K562 (cell line): Measurements from ENCODE around the gene TGM1. TPM values are rescaled to one million over a fixed set of nuclear protein-coding genes. Genes with fewer than 3 reads are reported as not detected.

Source experiments
- EP300 ChIP-seq: IDR thresholded peaks from 2 replicates; pipeline ENCODE4 v1.6.1; 2012; ENCODE audit warnings: low read length, improper control_type of control experiment
- ETV1 ChIP-seq: fragments of 450-650 bp; conservative IDR thresholded peaks from 2 replicates; pipeline ENCODE4 v1.6.1; 2016; ENCODE audit warnings: missing genetic modification characterization, control low read depth, low read depth, missing compliant biosample characterization
- FOXA3 ChIP-seq, 2 experiments: fragments of 450-650 bp in 1 of 2; sonication (generic) in 1 of 2; formaldehyde crosslinking; IDR thresholded peaks in 1 of 2; conservative IDR thresholded peaks in 1 of 2; 2 replicates each; pipeline versions ENCODE4 v1.4.0 to v1.8.0; 2020 to 2022; ENCODE audit warnings: mild to moderate bottlenecking in 2 of 2, missing genetic modification reagents in 1 of 2
- FOXP1 ChIP-seq: sonication (generic); formaldehyde crosslinking; IDR thresholded peaks from 2 replicates; pipeline ENCODE4 v1.8.0; 2022; ENCODE audit warnings: mild to moderate bottlenecking, missing genetic modification reagents
- JUN ChIP-seq, 2 experiments: sonication (generic) in 1 of 2; formaldehyde crosslinking in 1 of 2; IDR thresholded peaks; 2 replicates each; pipeline versions ENCODE4 v1.6.1 to v1.8.0; 2012 to 2022; ENCODE audit warnings: borderline replicate concordance in 2 of 2, mild to moderate bottlenecking in 2 of 2, improper control_type of control experiment in 1 of 2, low read depth in 1 of 2, low read length in 1 of 2, missing genetic modification reagents in 1 of 2
- MBD2 ChIP-seq: sonication (generic); IDR thresholded peaks from 2 replicates; pipeline ENCODE4 v1.6.1; 2016; ENCODE audit warnings: low read depth, borderline replicate concordance
- MXI1 ChIP-seq: IDR thresholded peaks from 2 replicates; pipeline ENCODE4 v1.6.1; 2011; ENCODE audit warnings: low read depth, mild to moderate bottlenecking, improper control_type of control experiment, low read length
- MYBL2 ChIP-seq, 2 experiments: fragments of 450-650 bp in 1 of 2; sonication (generic) in 1 of 2; formaldehyde crosslinking in 1 of 2; IDR thresholded peaks; 2 replicates each; pipeline versions ENCODE4 v1.6.1 to v1.8.1; 2017 to 2022; ENCODE audit warnings: borderline replicate concordance in 1 of 2, inconsistent platforms in 1 of 2, low read depth in 1 of 2, mild to moderate bottlenecking in 1 of 2, missing genetic modification reagents in 1 of 2, moderate library complexity in 1 of 2
- MYC ChIP-seq, 2 experiments: fragments of 250-450 bp in 1 of 2; sonication (Bioruptor Pico) in 1 of 2; IDR thresholded peaks; 2 replicates each; pipeline versions ENCODE4 v1.5.1 to v1.6.1; 2012 to 2021; ENCODE audit warnings: low read depth in 2 of 2, borderline replicate concordance in 1 of 2, improper control_type of control experiment in 1 of 2, low read length in 1 of 2, mild to moderate bottlenecking in 1 of 2, moderate library complexity in 1 of 2
- NRF1 ChIP-seq, 2 experiments: fragments of 450-650 bp; IDR thresholded peaks in 1 of 2; conservative IDR thresholded peaks in 1 of 2; 2 replicates each; pipeline ENCODE4 v1.6.1; 2014; ENCODE audit warnings: mild to moderate bottlenecking in 2 of 2
- PHF8 ChIP-seq: fragments of 200-600 bp; sonication (generic); IDR thresholded peaks from 2 replicates; pipeline ENCODE4 v1.6.1; 2012; ENCODE audit warnings: mixed run types, mild to moderate bottlenecking, inconsistent platforms, low read length, moderate library complexity, borderline replicate concordance
- PML ChIP-seq: IDR thresholded peaks from 2 replicates; pipeline ENCODE4 v1.6.1; 2012; ENCODE audit warnings: low read length, inconsistent platforms
- POLR2AphosphoS2 ChIP-seq: IDR thresholded peaks from 2 replicates; pipeline ENCODE4 v1.6.1; 2012; ENCODE audit warnings: low read length, improper control_type of control experiment
- SIN3B ChIP-seq: fragments of 450-650 bp; IDR thresholded peaks from 2 replicates; pipeline ENCODE4 v1.6.1; 2017; ENCODE audit warnings: low read depth, mild to moderate bottlenecking, moderate library complexity
- polyA plus RNA-seq, 8 experiments: library from polyadenylated mRNA; depleted of rRNA in 4 of 8; stranded (reverse) in 5 of 8; unstranded in 3 of 8; fragments of >200 nt; fragmentation: Nextera tagmentation in 2 of 8; fragmentation: Illumina TruSeq in 1 of 8; extraction: Ambion mirVana in 2 of 8; extraction: Trizol in 1 of 8; gene quantifications; 2 replicates each; pipeline versions ENCODE4 v1.2.1 to v1.2.3, GENCODE V29; 2011 to 2014; ENCODE audit warnings: inconsistent platforms in 1 of 8, missing spikeins in 1 of 8
- total RNA-seq, 7 experiments: library from RNA; depleted of rRNA in 6 of 7; stranded (reverse); fragments of >200 nt in 6 of 7; fragmentation: Illumina TruSeq in 2 of 7; extraction: Trizol in 2 of 7; gene quantifications; 2 replicates each; pipeline versions ENCODE4 v1.2.1 to v1.2.3, GENCODE V29; 2011 to 2021; ENCODE audit warnings: low replicate concordance in 1 of 7
- TF ChIP-seq, protein P1 (sequence below): fragments of 450-650 bp; IDR thresholded peaks from 2 replicates; pipeline ENCODE4 v1.6.1; 2016; ENCODE audit warnings: borderline replicate concordance
- TF ChIP-seq, protein P2 (sequence below): fragments of 250-450 bp; sonication (Bioruptor Pico); IDR thresholded peaks from 2 replicates; pipeline ENCODE4 v1.4.0; 2020; ENCODE audit warnings: mild to moderate bottlenecking
- TF ChIP-seq, protein P3 (sequence below): fragments of 450-650 bp; formaldehyde crosslinking; IDR thresholded peaks from 2 replicates; pipeline ENCODE4 v1.4.0; 2022; ENCODE audit warnings: missing genetic modification characterization
- TF ChIP-seq, protein P4 (sequence below): sonication (generic); formaldehyde crosslinking; IDR thresholded peaks from 2 replicates; pipeline ENCODE4 v1.8.0; 2022; ENCODE audit warnings: mild to moderate bottlenecking, missing genetic modification reagents

TGM1 gene
- total and polyA plus RNA-seq, 9 of the 15 experiments (the other 6 are each of a cell fraction or from before 2014, with no cell fraction given), result 0.13 to 4.4 (median 0.88) TPM

DNA sequence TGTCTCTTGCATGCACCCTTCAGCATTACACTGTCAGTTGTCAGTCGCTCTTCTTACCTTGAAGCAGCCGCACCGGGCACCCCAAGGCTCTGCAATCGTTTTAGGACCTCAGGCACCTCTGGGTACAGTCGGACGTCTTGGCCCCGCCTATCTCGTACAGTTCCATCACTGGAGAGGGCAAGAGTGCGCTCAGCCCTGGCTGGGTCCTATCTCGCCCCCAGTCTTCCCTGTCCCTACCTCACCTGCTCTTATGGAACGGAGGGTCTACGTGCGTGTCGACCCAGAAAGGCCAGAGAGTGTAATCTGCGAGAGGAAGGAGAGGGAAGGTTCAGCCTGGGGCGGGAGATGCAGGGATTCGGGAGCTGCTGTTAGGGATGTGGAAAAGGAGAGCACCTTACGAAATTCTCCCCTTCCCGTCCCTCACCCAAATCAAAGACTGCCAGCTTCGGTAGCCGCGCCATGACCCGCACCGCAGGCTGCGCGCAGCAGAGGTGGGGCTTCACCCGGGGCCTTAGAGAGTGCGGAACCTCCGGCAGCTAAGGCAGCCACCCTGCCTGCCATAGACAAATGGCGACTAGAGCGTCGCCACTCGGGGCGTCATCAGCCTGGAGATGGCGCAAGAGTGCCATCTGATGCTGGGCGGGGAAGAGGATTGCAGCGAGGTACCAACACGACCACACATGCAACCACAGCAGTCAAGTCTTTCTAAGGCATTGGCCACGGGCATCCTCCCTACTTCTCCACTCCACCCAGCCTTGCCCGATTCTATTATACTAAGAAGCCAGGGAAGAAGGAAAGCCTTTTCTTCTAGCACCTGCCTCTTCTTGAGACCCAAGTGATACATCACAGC, 47.3 kb downstream of the TGM1 start, which contains the start of gene MDP1 (continued):
- TF ChIP-seq JUN (IDR thresholded peaks at IDR 0.05; ENCODE audit: borderline replicate concordance, low read depth, low read length), result peak; percentile 24; the same call in 1 of the 2 replicates
- TF ChIP-seq JUN (CRISPR knock-in tag; IDR thresholded peaks at IDR 0.05; ENCODE audit: borderline replicate concordance), result 0 out of 2 replicates have a peak, but pooled peaks have one; percentile 31
- TF ChIP-seq, protein P1, sequence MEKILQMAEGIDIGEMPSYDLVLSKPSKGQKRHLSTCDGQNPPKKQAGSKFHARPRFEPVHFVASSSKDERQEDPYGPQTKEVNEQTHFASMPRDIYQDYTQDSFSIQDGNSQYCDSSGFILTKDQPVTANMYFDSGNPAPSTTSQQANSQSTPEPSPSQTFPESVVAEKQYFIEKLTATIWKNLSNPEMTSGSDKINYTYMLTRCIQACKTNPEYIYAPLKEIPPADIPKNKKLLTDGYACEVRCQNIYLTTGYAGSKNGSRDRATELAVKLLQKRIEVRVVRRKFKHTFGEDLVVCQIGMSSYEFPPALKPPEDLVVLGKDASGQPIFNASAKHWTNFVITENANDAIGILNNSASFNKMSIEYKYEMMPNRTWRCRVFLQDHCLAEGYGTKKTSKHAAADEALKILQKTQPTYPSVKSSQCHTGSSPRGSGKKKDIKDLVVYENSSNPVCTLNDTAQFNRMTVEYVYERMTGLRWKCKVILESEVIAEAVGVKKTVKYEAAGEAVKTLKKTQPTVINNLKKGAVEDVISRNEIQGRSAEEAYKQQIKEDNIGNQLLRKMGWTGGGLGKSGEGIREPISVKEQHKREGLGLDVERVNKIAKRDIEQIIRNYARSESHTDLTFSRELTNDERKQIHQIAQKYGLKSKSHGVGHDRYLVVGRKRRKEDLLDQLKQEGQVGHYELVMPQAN, result peak; percentile 46; the same call in 1 of the 2 replicates
- TF ChIP-seq PML, result peak; percentile 71
- peak; percentile 84; the same call in 1 of the 2 replicates for TF ChIP-seq PHF8
- TF ChIP-seq NRF1 (conservative IDR thresholded peaks at IDR 0.05 in 1 of 2, IDR thresholded peaks at IDR 0.05 in 1 of 2), result peak; percentile 58 to 65; a peak in 3 of 4 replicates
- TF ChIP-seq POLR2AphosphoS2, result peak; percentile 92
- TF ChIP-seq FOXP1, result peak; percentile 58; the same call in 1 of the 2 replicates
- TF ChIP-seq, protein P2, sequence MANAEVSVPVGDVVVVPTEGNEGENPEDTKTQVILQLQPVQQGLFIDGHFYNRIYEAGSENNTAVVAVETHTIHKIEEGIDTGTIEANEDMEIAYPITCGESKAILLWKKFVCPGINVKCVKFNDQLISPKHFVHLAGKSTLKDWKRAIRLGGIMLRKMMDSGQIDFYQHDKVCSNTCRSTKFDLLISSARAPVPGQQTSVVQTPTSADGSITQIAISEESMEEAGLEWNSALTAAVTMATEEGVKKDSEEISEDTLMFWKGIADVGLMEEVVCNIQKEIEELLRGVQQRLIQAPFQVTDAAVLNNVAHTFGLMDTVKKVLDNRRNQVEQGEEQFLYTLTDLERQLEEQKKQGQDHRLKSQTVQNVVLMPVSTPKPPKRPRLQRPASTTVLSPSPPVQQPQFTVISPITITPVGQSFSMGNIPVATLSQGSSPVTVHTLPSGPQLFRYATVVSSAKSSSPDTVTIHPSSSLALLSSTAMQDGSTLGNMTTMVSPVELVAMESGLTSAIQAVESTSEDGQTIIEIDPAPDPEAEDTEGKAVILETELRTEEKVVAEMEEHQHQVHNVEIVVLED (CRISPR knock-in tag), result no peak
- TF ChIP-seq MXI1, result no peak
- TF ChIP-seq EP300, result peak; percentile 38; the same call in 1 of the 2 replicates
- no peak for TF ChIP-seq MYBL2 (IDR thresholded peaks at IDR 0.05; ENCODE audit: low read depth)
- TF ChIP-seq MYBL2 (CRISPR knock-in tag; IDR thresholded peaks at IDR 0.05; ENCODE audit: borderline replicate concordance), result no peak
- TF ChIP-seq, protein P3, sequence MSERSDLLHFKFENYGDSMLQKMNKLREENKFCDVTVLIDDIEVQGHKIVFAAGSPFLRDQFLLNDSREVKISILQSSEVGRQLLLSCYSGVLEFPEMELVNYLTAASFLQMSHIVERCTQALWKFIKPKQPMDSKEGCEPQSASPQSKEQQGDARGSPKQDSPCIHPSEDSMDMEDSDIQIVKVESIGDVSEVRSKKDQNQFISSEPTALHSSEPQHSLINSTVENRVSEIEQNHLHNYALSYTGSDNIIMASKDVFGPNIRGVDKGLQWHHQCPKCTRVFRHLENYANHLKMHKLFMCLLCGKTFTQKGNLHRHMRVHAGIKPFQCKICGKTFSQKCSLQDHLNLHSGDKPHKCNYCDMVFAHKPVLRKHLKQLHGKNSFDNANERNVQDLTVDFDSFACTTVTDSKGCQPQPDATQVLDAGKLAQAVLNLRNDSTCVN (CRISPR knock-in tag), result no peak
- TF ChIP-seq FOXA3 (CRISPR knock-in tag; conservative IDR thresholded peaks at IDR 0.05 in 1 of 2, IDR thresholded peaks at IDR 0.05 in 1 of 2), result 0 out of 4 replicates have a peak, but pooled peaks of 1 of the 2 experiments have one; percentile 44
- TF ChIP-seq ETV1, result peak; percentile 12; the same call in 1 of the 2 replicates
- TF ChIP-seq SIN3B, result 0 out of 2 replicates have a peak, but pooled peaks have one; percentile 43
- TF ChIP-seq, protein P4, sequence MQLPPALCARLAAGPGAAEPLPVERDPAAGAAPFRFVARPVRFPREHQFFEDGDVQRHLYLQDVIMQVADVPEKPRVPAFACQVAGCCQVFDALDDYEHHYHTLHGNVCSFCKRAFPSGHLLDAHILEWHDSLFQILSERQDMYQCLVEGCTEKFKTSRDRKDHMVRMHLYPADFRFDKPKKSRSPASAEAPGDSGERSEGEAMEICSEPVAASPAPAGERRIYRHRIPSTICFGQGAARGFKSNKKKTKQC, result peak; percentile 51; the same call in 1 of the 2 replicates
- TF ChIP-seq MYC (IDR thresholded peaks at IDR 0.05; ENCODE audit: low read depth, low read length), result peak; percentile 78
- 0 out of 2 replicates have a peak, but pooled peaks have one; percentile 28 for TF ChIP-seq MYC (CRISPR knock-in tag; IDR thresholded peaks at IDR 0.05; ENCODE audit: borderline replicate concordance, low read depth)
- TF ChIP-seq MBD2, result peak; percentile 36; the same call in 1 of the 2 replicates
